HL-60/S4 treated with phorbol 12-myristate 13-acetate at 8.2 ng/mL for 4 days and 3 days (cell line): ENCODE measurements around the gene GOLGA8A.
"Not testable (repeated sequence)": the region's sequence is repeated elsewhere in the genome, so short reads cannot be mapped to it uniquely, and the experiment has no call there.

Experiments
- in situ Hi-C: fragments of 300-500 bp; cut with MboI; formaldehyde crosslinking; loops from 2 replicates; pipeline ENCODE4 v1.15.0; 2022; ENCODE audit warnings: low sequenced_read_pairs

GOLGA8A gene

GRCh38 chr15:34437687-34438086, at the start of gene GOLGA8A:
GOLGA8A (minus strand) TSS chr15:34437808; CDS start chr15:34389691, 48,117 bp downstream.
- in situ Hi-C loops, result no loop called here

- in situ Hi-C loops, result no loop called here
Observed at GRCh38 chr15:34483644-34484043, 46.0 kb upstream of the GOLGA8A start.

DNA sequence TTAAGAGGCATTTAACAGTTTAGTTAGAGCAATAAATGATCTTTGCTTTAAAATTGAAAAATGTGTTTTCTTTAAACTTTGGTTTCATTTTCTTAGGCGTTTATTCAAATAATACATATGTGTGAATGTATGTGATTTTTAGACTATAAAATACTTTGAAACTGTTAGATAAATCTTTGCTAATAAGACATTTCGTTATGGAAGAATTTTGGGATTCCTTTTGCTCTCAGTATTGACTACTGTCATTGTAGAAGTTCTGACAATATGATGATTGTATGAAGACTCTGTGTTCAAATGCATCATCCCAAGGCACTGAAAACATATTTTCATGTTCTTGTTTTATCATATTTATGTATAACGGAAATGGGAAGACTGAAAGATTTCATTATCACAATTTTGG, 43.8 kb upstream of the GOLGA8A start:
- in situ Hi-C loops, result no loop called here

DNA sequence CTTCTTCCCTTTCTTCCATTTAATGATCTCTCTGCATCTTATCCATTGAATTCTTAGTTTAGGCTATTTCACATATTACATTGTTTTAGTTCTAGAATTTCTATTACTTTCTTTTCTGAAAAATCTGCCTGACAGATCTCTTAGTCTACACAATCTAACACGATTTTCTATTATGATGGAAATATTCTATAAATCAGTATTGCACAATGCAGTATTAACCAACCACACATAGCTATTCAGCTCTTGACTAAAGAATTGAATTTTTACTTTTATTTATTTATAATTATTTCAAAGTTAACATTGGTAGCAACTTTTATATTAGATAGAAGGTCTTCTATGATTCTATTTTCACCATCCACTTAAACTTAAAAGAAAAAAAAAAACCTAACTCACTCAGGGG, 36.2 kb upstream of the GOLGA8A start:
- in situ Hi-C loops, result no loop called here

GRCh38 chr15:34472947-34473346, 35.3 kb upstream of the GOLGA8A start:
- in situ Hi-C loops, result no loop called here

- in situ Hi-C loops, result no loop called here
Observed at GRCh38 chr15:34470892-34471291, 33.3 kb upstream of the GOLGA8A start.

- in situ Hi-C loops, result no loop called here
Observed at GRCh38 chr15:34470091-34470490, 32.5 kb upstream of the GOLGA8A start.

GRCh38 chr15:34461730-34462129, 24.1 kb upstream of the GOLGA8A start:
- in situ Hi-C loops, result no loop called here

- in situ Hi-C loops, result no loop called here
Observed at GRCh38 chr15:34460451-34460850, 22.8 kb upstream of the GOLGA8A start.

DNA sequence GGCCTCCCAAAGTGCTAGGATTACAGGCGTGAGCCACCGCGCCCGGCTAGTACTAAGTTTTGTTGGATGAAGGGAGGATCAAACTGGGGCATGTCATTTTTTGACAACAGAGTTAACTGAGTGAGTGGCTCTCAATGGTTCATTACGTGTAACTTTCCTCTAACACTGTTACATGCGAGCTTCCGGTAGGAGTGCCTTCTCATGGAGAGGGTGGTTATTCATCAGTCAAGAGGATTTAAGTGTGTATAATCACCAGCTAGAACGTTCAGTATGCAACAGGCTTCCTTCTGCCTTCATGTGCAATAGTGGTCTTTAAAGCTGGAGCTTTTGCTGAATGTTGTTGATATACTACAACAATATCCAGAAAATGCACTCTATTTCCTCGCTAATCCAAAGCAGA, 19.1 kb upstream of the GOLGA8A start:
- in situ Hi-C loops, result no loop called here

- in situ Hi-C loops, result no loop called here
Observed at GRCh38 chr15:34442891-34443290, 5.3 kb upstream of the GOLGA8A start.

GRCh38 chr15:34439878-34440277, 2.3 kb upstream of the GOLGA8A start:
- in situ Hi-C loops, result no loop called here

DNA sequence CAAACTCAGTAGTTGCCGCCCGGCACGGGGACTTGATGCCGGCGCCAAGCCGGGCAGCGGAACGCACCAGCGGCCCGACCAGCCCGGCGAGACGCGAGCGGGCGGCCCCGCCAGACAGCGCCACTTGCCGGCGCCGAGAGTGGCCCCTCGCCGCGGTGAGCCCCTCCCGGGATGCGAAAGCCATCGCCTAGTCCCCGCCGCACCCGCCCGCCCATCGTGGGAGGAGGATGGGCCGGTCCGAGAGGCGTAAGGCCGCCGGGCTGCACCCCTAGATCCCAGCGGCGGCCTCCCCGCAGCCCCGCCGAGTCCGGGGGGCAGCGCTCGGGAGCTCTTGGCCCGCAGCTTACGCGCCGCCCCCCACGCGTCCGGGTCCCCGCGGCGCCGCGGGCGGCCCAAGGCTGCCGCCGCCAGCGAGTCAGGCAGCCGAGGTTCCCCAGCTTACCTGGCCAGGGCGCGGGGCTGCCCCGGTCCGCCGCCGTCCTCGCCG, 609 bp downstream of the GOLGA8A start:
- in situ Hi-C loops, result no loop called here

- in situ Hi-C loops, result no loop called here
Observed at GRCh38 chr15:34436126-34436955, 1.3 kb downstream of the GOLGA8A start.

DNA sequence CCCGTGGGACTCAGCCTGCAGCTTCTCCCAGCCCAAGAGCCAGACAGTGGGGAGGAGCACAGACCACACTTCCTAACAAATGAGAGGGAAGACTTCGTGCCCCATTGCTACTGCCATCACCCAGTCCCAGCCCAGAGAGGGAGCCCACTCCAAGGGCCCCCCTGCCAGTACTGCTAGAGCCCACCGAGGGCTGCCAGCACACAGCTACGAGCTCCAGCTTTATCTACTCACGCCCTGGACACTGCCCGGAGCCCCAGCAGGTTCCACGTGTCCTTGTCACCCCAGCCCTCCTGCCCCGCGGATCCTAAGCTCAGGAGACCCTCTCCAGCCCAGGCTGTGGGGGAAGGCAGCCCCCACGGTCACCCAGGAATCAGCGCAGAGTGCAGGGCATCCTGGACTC, 1.9 kb downstream of the GOLGA8A start:
- in situ Hi-C loops, result no loop called here

DNA sequence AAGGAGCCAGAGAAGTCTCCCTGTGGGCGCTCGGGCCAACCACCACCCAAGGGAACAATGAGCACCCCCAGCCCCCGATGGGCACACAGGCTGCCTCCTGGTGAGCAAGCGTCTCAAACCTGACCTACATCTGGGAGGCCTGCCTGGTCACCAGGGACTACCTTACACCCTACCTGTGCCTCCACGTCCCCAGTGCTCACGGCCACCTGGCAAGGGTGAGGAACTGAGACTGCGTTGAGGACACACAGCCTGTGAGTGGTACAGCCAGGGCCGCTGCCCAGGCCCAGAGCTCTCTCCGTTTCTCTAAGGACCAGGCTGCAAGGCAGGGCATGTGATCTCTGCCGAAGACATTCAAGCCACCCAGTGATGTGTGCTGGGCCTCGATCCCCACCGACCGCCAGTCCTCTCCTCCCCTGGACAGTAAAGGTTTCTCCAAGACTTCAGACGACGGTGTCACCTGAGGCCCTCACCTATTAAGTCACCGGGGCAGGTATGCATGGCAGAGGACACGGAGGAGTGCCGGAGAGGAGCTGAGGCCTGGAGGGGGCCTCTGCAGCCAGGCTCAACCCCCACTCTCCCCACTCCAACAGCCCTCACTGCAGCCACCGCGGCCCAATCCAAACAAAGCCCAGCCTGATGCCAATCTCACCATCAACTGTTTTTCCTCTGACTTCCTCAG, 2.8 kb downstream of the GOLGA8A start:
- in situ Hi-C loops, result no loop called here

GRCh38 chr15:34433956-34434626, 3.5 kb downstream of the GOLGA8A start:
- in situ Hi-C loops, result not testable (repeated sequence)

DNA sequence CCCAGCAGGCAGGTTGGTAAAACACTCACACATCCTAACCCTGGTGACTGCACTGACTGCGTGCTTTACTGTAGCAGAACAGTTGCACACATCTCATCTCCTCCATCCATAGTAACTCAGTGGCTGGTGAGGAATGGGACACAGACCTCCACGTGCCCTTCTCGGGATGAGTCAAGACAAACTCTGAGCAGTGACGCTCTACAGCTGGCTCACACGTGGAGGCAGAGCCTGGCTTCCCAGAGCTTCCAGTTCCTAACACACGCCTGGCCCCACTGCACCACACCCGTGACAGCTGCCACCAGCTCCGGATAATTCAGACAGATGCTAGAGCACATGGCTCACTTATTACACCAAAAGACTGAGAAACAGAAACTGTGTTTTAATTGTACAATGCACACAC, 7.0 kb downstream of the GOLGA8A start:
- in situ Hi-C loops, result not testable (repeated sequence)

DNA sequence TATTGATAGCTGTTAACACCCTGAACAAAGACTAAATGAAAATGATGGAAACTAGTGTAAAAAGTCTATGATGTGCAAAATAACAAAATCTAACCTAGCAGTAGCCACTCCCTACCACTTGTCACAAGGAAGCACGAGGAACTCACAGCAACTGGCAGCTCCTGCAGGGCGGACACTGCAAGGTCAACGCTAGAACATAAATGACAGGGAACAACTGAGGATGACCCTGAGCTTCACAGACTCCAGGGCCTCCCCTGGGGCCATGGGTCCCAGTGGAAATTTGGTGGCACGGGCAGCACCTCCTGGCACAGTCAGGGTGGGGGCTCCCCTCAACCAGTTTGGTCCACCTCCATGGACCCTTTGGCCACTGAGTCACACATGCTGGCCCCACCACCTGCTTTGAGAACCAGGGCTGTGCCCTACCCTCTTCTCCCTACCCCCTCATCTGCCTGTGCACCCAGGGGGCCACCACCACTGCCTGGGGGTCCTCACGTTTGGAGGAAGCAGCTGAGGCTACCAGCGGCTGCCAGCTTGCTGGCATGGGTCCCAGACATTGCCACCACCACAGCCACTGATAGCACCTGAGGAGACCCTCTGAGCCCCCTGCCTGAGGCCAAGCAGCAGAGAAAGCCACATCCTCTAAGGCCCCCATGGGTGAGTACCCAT, 14.1 kb downstream of the GOLGA8A start:
- in situ Hi-C loops, result not testable (repeated sequence)

- in situ Hi-C loops, result not testable (repeated sequence)
Observed at GRCh38 chr15:34420953-34421352, 16.7 kb downstream of the GOLGA8A start.

DNA sequence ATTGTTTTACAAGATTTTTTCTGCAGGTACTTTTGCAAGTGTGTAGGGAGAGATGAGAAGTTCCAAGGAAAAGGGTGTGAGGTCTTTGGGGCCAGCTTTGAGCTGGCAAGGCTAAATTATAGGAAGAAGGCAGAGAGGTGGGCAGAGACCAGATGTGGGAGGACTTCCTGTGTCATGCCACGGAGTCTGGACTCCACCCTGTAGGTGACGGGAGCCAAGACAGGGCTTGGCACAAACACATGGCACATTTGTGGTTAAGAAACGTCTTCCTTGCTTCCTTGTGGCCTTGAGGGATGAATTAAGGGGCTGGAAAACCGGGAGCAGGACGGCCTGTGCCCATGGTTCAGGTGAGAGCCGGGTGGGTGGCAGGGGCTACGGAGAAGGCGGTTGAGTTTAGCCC, 19.2 kb downstream of the GOLGA8A start:
- in situ Hi-C loops, result not testable (repeated sequence)
